NCI-H1417 (cell line): Measurements from ENCODE around the gene MRPL21.

Experiments
- DNase-seq, 3 experiments: peaks; one replicate each; lab custom pipeline; 2025; lab: John Stamatoyannopoulos, UW

Gene MRPL21

DNA sequence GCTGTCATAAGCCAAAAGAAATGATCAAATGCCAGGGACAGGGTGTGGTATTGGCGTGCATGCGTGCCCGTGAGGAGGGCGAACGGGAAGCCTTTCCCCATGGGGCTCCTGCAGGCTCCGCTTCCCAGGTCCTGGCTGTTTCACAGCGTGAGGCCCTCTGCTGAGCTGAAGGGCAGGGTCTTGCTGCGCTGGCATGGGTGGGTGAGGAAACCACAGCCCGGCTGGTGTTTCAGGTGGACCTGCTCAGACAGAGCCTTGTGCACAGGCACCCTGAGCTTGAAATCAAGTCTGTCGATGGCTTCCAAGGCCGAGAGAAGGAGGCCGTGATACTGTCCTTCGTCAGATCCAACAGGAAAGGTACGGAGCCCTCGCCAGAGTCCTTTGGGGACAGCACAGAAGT is 31.4 kb upstream of the MRPL21 start:
- no peak for DNase-seq

DNA sequence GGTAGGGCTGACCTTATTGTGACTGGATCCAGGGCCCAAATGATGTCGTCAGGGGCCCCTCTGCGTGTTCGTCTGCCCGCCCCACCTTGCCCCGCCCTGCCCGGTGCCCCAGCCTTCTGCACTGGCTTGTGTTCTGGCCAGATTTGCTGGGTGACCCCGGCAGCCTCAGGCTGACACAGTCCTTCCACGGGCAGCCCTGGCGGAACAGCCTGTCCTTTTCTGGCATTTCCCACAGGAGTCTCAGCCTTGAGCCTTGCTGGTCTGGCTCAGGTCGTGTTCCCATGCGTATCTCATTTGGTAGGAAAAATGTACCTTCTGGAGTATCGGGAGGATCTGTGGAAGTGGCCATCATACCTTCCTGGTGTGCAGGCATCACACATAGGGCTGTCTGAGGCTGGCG is 31.0 kb upstream of the MRPL21 start:
- no peak for DNase-seq

DNA sequence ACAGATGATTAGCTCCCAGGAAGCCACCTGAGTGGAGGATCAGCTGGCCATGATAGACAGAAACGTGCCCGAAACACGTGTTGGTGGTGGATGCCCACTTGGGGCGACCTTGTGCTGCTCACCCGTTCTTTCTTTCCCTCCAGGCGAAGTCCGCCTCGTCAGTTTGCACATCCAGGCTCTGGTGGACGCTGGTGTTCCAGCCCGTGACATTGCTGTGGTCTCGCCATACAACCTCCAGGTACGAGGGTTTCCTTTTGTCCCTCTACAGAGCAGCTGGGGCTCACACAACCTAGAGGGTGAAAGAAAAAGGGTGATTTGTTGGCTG is 30.7 kb upstream of the MRPL21 start:
- no peak for DNase-seq

DNA sequence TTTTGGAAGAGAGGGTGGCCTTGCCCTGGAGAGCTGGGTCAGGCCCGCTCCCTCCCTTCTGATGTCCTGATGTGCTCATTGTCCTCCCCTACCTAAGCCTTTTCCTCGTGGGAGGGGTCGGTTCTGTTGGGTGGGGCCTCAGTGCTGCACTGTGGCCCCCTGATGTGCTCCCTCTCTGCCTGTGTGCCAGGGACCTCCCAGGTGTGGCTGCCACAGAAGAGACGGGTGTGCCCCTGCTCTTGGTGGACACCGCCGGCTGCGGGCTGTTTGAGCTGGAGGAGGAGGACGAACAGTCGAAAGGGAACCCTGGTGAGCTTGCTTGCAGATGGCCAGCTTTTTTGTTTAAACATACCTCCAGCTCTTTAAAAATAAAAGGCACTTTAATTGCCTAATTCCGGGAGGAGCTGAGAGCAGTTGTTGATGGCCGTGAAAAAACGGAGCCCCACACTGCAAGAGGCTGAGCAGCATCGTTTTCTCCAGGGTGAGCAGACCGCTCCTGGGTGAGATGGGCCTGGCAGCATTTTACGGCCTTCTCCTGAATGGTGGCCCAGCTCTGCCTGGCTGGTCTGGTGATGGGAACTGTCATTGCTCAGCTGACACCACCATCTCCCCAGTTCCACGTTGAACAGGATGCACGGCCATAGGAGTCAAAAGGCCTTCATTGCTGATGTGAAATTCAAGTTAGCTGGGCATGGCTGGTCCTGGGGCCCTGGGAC is 30.1 kb upstream of the MRPL21 start:
- DNase-seq: peak in 2 of 3 experiments; percentile 79 to 93

DNA sequence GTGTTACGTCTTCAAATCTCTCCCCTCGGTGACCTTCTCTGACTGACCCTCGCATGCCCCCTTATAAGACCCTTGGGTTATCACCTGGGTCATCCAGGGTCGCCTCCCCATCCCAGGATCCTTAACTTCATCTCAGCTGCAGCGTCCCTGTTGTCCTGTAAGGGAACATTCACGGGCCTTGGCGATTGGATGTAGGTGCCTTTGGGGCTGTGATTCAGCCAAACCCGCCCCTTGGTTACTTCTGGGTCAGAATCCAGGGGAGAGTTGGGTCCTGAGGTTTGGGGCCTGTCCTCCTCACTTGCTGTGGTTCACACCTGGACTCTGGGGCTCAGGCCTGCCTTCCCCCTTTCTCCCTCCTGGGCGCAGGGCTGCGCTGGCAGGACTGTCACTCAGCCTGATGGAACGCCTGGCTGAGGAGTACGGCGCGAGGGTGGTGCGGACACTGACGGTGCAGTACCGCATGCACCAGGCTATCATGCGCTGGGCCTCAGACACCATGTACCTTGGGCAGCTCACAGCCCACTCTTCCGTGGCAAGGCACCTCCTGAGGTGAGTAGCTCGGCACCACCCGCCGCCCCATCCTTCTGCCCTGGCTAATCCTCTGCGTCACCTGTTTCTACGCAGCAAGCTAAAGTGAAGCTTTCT is 29.4 kb upstream of the MRPL21 start:
- no peak for DNase-seq

DNA sequence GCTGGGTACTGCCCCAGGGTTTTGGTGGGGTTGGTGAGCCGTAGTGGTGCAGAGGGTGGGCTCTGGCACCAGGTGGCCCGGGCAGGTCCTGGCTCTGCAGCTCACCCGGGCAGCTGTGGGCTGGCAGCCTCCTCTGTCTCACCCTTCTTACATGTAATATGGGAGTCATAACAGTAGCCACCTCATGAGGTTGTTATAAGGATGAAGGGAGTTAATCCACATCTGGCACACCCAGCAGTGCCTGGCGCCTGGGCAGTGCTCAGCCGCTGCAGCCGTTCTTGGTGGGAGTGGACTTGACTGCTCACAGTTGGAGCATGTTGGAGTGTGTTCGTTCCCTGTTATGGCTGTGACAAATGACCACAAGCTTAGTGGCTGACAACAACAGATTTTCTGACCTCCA is 28.7 kb upstream of the MRPL21 start:
- no peak for DNase-seq

DNA sequence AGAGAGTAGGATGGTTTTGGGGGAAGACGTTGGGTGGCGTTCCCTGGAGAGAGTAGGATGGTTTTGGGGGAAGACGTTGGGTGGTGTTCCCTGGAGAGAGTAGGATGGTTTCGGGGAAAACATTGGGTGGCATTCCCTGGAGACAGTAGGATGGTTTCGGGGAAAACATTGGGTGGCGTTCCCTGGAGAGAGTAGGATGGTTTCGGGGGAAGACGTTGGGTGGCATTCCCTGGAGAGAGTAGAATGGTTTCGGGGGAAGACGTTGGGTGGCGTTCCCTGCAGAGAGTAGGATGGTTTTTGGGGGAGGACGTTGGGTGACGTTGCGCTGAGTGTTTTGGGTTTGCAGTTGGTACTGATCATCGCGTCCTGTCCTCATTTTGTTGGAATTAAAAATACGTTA is 28.3 kb upstream of the MRPL21 start:
- DNase-seq: no peak

DNA sequence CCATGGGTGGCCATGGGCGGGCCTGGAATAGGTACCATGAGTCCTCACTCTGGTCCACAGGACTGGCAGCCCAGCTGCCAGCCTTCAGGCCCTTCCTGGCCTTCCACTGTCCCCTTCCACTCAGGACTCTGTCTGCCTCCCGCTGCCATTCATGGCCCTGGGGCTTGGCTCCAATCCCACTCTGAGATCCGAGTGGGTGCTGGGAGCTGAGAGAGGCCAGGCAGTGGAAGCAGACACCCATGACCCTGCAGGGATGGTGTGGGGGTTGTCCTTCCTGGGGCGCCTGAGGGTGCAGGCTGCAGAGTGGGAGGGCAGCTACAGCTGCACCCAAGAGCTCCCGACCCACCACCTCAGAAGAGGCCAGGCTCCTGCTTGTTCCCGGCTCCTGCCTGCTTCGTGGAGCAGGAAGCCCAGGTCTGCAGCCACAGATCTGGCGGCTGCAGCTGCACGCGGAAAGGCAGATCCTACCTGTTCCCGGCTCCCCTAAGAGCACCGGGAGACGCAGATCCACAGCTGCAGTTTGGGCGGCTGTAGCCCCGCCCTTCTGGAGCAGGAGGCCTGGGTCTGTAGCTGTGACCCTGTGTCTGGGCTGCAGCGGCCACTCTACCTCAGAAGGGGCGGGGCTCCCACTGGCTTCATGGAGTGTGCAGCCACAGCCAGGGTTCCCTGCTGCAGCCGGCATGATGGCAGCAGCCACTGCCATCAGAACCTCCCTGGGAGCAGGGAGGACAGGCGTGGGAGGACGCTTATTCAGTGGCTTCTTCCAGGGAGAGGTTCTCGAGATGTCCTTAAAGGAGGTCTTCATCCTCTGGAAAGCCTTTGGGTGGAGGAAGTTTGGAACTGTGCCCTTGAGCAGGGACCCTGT is 27.6 kb upstream of the MRPL21 start:
- no peak for DNase-seq

DNA sequence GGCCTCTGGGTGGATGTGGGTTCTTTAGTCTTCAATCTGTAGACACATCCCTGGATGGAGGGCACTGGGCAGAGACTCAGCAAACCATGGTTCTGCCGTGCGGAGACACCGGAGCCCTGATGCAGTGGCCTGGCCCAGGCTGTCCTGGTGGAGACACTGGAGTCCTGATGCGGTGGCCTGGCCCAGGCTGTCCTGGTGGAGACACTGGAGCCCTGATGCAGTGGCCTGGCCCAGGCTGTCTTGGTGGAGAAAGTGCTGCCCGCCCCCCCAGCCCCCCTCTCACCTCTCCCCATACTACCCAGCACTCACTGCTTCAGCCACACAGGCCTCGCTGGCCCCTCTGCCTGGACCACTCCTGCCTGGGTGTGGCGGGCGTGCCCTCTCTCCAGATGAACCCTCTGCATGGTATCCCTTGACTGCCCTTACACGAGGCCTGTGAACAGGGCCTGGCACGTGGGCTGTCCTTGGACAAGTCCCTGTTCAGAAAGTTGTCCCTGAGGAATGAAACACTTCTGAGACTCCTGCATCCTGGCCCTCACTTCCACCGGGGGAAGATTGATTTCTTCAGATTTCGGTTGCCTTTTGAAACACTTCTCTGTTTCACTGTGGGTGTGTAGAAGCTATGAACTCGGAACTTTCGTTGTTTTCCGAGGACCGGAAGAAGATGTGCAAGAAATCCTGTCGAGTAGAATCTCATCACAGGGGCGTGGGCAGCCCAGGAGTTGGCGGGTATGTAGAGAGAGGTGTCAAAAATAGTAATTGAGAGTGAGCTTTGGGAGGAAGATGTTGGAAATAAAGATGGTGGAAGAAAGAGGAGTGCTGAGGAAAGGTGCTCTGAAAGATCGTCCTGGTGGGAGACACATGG is 26.3 kb upstream of the MRPL21 start:
- DNase-seq: no peak

DNA sequence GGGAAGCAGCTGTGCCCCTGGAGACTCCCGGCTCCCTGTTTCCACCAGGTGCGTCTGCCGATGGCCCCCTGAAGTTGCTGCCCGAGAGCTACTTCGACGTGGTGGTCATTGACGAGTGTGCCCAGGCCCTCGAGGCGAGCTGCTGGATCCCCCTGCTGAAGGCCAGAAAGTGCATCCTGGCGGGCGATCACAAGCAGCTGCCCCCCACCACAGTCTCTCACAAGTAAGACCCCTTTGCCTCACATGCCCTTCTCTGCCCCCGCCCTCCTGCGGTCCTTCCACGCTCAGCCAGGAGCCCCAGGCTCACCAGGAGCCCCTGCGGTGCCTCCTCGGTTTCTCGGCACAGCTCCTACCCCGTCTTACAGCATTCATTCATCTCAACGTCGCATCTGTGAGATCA is 25.5 kb upstream of the MRPL21 start:
- DNase-seq: no peak

DNA sequence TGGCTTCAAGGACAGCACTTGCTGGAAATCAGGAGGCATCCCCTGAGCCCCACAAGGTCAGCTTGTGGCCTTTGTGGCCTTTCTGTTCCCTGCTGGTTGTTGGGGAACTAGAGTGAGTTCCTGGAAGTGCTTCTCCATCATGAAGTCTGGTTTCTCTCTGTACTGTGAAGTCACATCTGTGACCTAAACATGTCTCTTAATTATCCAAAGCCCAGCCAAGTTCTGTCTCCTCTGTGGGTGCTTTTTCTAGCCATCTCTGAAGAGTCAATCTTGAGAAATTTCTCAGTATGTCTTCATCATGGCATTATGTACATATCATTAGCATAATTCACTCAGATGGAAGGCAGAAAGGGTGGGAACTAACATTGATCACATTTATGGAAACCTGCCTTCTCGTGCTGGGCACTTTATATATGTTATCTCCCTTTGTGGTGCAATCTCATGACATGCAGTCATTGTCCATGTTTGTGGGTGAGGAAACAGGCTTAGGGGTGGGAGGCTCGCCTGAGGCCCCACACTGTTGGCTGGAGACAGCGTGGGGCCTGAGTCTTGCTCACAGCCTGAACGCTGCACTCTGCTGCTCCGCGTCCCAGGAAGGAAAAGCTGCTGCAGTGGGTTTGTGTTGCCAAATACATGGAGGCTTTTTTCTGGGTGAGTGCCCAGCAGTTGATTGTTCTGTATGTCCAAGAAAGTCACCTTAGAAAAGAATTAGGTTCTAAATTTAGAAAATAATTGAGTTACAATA is 24.7 kb upstream of the MRPL21 start:
- no peak for DNase-seq

DNA sequence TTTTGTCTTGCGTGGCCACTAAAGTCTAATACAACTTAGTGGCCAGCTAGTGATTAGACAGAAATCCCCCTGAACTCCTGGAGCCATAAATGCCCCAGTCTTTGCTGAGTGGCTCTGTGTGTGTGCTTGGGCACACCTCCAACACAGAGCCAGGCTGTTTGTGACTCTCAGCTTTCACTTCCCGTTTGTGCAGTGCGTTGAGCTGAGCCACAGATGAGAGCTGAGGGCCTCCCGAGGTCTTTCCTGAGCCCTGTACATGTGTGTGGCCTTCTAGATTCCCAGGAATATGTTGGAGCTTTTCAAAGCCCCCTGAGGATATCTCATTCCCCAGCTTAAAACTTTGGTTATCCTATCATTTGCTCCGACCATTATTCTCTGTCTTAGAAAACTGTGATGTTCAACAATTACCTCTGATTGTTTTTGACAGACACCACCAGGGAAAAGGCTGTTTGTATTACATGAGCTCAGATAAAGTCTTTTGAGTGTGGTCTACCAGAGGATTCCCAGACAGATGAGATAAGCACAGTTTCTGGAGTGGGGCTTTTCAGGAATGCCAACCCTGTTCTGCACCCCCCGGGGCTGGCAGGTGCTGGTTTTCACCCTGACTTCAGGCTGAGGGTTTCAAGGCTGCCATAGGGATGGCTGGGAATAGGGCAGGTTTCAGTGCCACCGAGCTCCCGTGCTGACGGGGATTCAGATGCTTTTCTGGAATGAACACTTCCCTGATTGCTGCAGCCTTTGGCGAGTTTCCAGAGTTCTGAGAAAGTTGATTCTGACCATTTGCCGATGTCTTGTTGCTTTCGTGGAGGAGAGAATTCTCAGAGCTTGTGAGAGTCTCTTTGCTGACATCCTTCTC is 23.9 kb upstream of the MRPL21 start:
- DNase-seq: no peak

DNA sequence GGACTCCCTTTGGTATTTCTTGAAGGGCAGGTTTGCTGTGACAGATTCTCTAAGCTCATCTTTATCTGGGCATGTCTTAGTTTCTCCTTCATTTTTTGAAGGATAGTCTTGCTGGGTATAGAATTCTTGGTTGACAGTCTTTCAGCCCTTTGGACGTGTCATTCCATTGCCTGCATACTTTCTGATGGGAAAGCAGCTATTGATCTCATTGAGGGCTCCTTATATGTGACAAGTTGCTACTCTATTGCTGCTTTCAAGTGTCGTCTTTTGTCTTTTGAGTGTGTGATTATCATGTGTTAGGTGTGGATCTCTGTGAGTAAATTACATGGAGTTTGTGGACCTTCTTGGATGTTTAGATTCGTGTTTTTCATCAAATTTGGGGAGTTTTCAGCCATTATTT is 22.0 kb upstream of the MRPL21 start:
- DNase-seq: peak in 1 of 3 experiments; percentile 16

DNA sequence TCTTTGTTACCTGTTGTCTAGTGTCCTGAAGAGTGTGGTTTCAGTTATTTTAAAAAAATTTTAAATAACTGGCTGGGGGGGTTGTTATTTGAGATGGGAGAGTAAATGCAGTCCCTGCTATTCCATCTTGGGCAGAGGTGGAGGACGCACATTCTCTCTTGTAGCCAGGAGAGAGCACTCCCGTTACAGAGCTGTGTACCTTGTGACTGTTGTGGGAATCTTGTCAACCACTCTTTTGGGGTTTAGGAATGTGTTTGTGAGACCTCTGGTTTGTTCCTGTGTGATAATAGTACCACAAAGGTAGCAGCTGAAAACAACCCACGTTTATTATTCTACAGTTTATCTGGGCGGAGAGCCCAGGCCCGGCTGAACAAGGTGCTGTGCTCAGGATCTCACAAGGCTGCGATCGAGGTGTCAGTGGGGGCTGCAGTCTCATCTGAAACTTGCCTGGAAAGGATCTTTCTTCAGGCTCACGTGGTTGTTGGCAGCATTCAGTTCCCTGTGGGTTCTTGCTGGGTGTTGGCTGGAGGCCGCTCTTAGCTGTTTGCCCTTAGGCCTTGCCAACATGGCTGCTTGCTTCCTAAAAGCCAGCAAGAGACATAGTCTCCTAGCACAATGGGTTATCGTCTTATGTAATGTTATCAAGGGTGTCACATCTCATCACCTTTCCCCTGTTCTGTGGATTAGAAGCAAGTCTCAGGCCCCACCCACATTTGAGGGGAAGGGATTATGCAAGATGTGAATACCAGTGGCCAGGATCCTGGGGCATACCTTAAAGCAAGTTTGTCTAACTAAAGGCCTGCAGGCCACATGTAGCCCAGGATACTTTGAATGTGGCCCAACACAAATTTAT is 20.7 kb upstream of the MRPL21 start:
- no peak for DNase-seq

DNA sequence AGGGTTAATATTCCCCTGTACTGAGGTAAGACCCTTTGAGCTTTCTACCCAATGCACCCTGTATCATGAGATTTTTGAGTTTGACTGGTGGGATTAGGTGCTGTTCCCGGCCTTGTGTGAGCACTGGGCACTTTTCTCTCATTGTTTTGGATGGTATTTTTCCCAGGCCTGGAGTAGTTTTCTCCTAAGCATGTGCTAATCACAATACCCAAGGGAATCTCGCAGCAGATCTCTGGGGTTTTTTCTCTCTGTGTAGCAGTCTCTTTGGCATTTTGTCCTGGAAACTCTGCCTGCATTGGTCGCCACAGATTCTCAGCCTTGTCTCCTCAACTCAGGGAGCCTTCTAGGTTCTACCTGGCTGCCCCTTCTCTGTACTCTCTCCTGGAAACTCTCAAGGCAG is 20.0 kb upstream of the MRPL21 start:
- DNase-seq: no peak

DNA sequence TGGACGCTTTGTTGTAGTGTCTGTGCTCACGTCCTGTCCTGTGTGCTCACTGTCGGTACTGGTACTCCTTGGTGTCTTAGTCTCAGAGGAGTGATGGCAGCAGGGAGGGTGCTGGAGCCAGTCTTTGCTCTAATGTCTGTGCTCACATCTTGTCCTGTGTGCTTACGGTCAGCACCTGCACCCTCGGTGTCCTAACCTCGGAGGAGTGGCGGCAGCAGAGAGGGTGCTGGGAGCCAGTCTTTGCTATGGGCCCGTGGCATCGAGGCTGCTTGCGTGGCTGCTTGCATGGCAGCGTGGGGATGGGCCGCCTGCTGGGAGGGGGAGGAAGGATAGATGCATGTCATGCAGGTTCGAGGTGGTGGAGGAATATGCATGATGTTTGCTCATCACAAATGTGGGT is 12.8 kb upstream of the MRPL21 start:
- no peak for DNase-seq

DNA sequence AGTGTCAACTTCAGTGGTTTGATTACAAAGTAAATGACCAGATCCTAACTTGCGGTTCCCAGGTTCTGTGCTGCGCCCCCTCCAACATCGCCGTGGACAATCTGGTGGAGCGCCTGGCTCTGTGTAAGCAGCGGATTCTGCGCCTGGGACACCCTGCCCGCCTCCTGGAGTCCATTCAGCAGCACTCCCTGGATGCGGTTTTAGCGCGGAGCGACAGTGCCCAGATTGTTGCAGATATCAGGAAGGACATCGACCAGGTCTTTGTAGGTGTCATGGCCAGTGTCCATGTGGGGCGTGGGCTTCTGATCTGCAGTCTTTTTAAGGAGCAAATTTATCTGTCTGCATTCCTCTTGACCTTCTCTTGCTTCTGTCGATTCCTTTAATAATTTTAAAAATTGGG is 11.1 kb upstream of the MRPL21 start:
- DNase-seq: no peak

DNA sequence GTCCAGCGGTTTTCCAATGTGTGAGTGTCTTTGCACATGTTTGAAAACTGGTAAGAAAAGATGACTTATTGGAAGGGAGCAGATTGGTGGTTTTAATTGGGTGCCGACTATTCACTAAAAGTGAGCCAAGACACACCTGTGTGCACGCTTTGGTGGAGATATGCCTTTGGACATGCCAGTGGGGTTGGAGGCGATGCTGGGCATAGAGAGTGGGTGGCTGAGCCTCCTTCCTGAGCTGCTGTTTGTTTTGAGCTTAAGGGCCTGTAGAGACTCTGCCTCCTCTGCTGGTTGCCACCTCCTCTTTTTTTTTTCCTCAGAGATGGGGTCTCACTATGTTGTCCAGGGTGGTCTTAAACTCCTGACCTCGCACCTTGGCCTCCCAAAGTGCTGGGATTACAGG is 9.6 kb upstream of the MRPL21 start:
- no peak for DNase-seq

DNA sequence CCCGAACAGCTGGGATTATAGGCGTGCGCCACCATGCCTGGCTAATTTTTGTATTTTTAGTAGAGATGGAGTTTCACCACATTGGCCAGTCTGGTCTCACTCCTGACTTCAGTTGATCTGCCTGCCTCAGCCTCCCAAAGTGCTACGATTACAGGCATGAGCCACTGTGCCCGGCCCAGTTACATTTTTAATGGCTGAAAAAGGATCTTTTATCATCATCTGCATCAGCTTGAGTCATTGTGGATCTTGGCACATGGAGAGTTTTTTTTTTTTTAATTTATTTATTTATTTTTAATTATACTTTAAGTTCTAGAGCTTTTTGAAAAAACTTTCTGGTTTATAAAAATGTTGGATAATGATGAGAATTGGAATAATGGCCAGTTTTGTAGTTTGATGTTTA is 8.6 kb upstream of the MRPL21 start:
- no peak for DNase-seq

DNA sequence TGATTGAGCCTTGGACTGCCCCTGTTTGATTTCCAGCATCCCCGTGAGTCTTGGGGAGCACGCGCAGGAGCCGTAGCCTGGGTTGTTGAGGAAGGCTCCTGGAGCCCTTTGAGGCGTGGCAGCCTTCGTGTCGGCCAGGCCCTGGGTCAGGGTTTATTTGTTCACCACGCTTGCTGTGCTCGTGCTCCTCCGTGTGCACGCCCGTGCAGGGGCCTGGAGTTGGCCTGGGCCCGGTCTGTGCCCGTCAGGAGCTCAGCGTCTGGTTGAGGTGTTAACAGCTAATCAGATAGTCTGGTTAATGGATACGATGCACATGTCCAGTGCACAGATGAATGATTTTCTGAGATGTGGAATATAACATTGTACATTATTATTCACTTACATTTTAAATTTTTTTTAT is 8.1 kb upstream of the MRPL21 start:
- DNase-seq: no peak
